GM18526 (cell line): ENCODE results near the gene SHISA6.

ENCODE experiments used
- POLR2A ChIP-seq: IDR thresholded peaks from 3 replicates; pipeline ENCODE4 v1.6.1; 2011; ENCODE audit not compliant: insufficient read length; ENCODE audit errors: extremely low read depth

SHISA6 gene

GRCh38 chr17:11490171-11490755 is 249.2 kb downstream of the SHISA6 start:
- no peak for TF ChIP-seq POLR2A

- no peak for TF ChIP-seq POLR2A
Observed at GRCh38 chr17:11492511-11492910, 251.5 kb downstream of the SHISA6 start.

GRCh38 chr17:11493936-11494335 is 252.9 kb downstream of the SHISA6 start:
- TF ChIP-seq POLR2A = no peak

- TF ChIP-seq POLR2A = no peak
Observed at GRCh38 chr17:11495613-11496012, 254.6 kb downstream of the SHISA6 start.

- no peak for TF ChIP-seq POLR2A
Observed at GRCh38 chr17:11499881-11500280, 258.9 kb downstream of the SHISA6 start.

- TF ChIP-seq POLR2A = no peak
Observed at GRCh38 chr17:11503308-11504035, 262.5 kb downstream of the SHISA6 start.

GRCh38 chr17:11506635-11507034 is 265.6 kb downstream of the SHISA6 start:
- TF ChIP-seq POLR2A = no peak

GRCh38 chr17:11511696-11512095 is 270.7 kb downstream of the SHISA6 start:
- no peak for TF ChIP-seq POLR2A

- TF ChIP-seq POLR2A = no peak
Observed at GRCh38 chr17:11514565-11514964, 273.6 kb downstream of the SHISA6 start.

GRCh38 chr17:11514981-11515680 is 274.1 kb downstream of the SHISA6 start:
- TF ChIP-seq POLR2A = no peak

- no peak for TF ChIP-seq POLR2A
Observed at GRCh38 chr17:11515901-11516300, 274.9 kb downstream of the SHISA6 start.

- TF ChIP-seq POLR2A = no peak
Observed at GRCh38 chr17:11535231-11535630, 294.2 kb downstream of the SHISA6 start.

- no peak for TF ChIP-seq POLR2A
Observed at GRCh38 chr17:11538366-11538765, 297.4 kb downstream of the SHISA6 start.

- TF ChIP-seq POLR2A = no peak
Observed at GRCh38 chr17:11539637-11540036, 298.6 kb downstream of the SHISA6 start.

GRCh38 chr17:11545002-11545401 is 304.0 kb downstream of the SHISA6 start:
- no peak for TF ChIP-seq POLR2A

- TF ChIP-seq POLR2A = no peak
Observed at GRCh38 chr17:11545696-11546095, 304.7 kb downstream of the SHISA6 start.
